PC-3 (cell line): ENCODE measurements around the gene ELANE. TPM values are rescaled to one million over a fixed set of nuclear protein-coding genes. Genes with fewer than 3 reads are reported as not detected.

Experiments
- ATAC-seq: fragments of 200-7000 bp; cut with Tn5 transposase; 2 replicates; pipeline ENCODE4 v1.9.1; 2020; ENCODE audit warnings: mild to moderate bottlenecking, moderate library complexity
- BruUV-seq: library from RNA; stranded (reverse); fragments of 400-500 nt; replicated peaks from 2 replicates; lab custom pipeline; 2021; lab: Mats Ljungman, UMichigan
- CTCF ChIA-PET: fragments of 300-600 bp; sonication (Branson Sonifier 250); formaldehyde crosslinking; loops from one replicate; lab custom pipeline; 2022; ENCODE audit warnings: antibody characterized with exemption; lab: Charles Lee
- POLR2A ChIA-PET: fragments of 300-600 bp; sonication (Branson Sonifier 250); formaldehyde crosslinking; loops from one replicate; lab custom pipeline; 2022; ENCODE audit warnings: antibody characterized with exemption; ENCODE audit not compliant: unreplicated experiment; lab: Charles Lee
- DNase-seq: peaks from one replicate; pipeline ENCODE4 v3.0.0-alpha.2; 2015
- H2AFZ ChIP-seq: fragments of 300-600 bp; sonication (generic); 2 replicates; pipeline ENCODE4 v1.6.0; 2016; ENCODE audit warnings: antibody characterized with exemption, low read length
- H3F3A ChIP-seq: fragments of 300-600 bp; sonication (generic); one replicate; pipeline ENCODE4 v1.6.0; 2017; ENCODE audit warnings: antibody characterized with exemption, low read length, control low read depth, mild to moderate bottlenecking; ENCODE audit not compliant: unreplicated experiment
- H3K27ac ChIP-seq: fragments of 300-600 bp; sonication (generic); 2 replicates; pipeline ENCODE4 v1.5.1; 2016; ENCODE audit warnings: mild to moderate bottlenecking, low read length
- H3K27me3 ChIP-seq: fragments of 300-600 bp; sonication (generic); 2 replicates; pipeline ENCODE4 v1.6.1; 2016; ENCODE audit warnings: low read length, mixed read lengths
- H3K36me3 ChIP-seq: fragments of 300-600 bp; sonication (generic); 2 replicates; pipeline ENCODE4 v1.6.1; 2016; ENCODE audit warnings: low read depth, mixed run types, low read length, mixed read lengths
- H3K4me1 ChIP-seq: fragments of 300-600 bp; sonication (generic); 2 replicates; pipeline ENCODE4 v1.5.1; 2016; ENCODE audit warnings: low read length; ENCODE audit not compliant: insufficient read depth
- H3K4me2 ChIP-seq: fragments of 300-600 bp; sonication (generic); 2 replicates; pipeline ENCODE4 v1.6.0; 2016; ENCODE audit warnings: low read length
- H3K4me3 ChIP-seq: fragments of 300-600 bp; sonication (generic); 2 replicates; pipeline ENCODE4 v1.5.1; 2016; ENCODE audit warnings: mild to moderate bottlenecking, low read length, mixed read lengths
- H3K79me2 ChIP-seq: fragments of 300-600 bp; sonication (generic); 2 replicates; pipeline ENCODE4 v1.6.1; 2017; ENCODE audit warnings: low read length, mixed read lengths
- H3K9ac ChIP-seq: fragments of 300-600 bp; sonication (generic); 2 replicates; pipeline ENCODE4 v1.6.0; 2016; ENCODE audit warnings: mild to moderate bottlenecking, low read length
- H3K9me2 ChIP-seq: fragments of 300-600 bp; sonication (generic); replicated peaks from 2 replicates; pipeline ENCODE4 v1.6.1; 2016; ENCODE audit warnings: mixed run types, low read length, mixed read lengths
- H3K9me3 ChIP-seq: fragments of 300-600 bp; sonication (generic); 2 replicates; pipeline ENCODE4 v1.6.1; 2016; ENCODE audit warnings: low read length, mixed read lengths
- H4K20me1 ChIP-seq: fragments of 300-600 bp; sonication (generic); 2 replicates; pipeline ENCODE4 v1.6.1; 2016; ENCODE audit warnings: low read length, mixed read lengths
- CTCF ChIP-seq: fragments of 300-600 bp; sonication (generic); conservative IDR thresholded peaks from 2 replicates; pipeline ENCODE4 v1.5.1; 2017; ENCODE audit warnings: antibody characterized with exemption, low read depth, mild to moderate bottlenecking, low read length
- EZH2 ChIP-seq: fragments of 300-600 bp; sonication (generic); IDR thresholded peaks from one replicate; pipeline ENCODE4 v1.6.1; 2017; ENCODE audit warnings: antibody characterized with exemption, mild to moderate bottlenecking, low read length; ENCODE audit not compliant: unreplicated experiment
- EZH2phosphoT487 ChIP-seq: fragments of 300-600 bp; sonication (generic); IDR thresholded peaks from 2 replicates; pipeline ENCODE4 v1.6.1; 2018; ENCODE audit warnings: mild to moderate bottlenecking, antibody characterized with exemption, low read length, borderline replicate concordance
- intact Hi-C: fragments of 100-400 bp; cut with micrococcal nuclease; formaldehyde crosslinking; loops from 2 replicates; pipeline ENCODE4 v1.9.0; 2023
- total RNA-seq: library from RNA; depleted of rRNA; stranded (reverse); fragments of >200 nt; gene quantifications from 2 replicates; pipeline ENCODE4 v1.2.3, GENCODE V29; 2014

Gene ELANE
- total RNA-seq, 1 experiment from 2014 or later, result not detected

- no TSS peak for BruUV-seq
- no peak for TF ChIP-seq CTCF
- no peak for TF ChIP-seq EZH2phosphoT487
- no peak for TF ChIP-seq EZH2
- Histone ChIP-seq H2AFZ (no peak overlapping the region), H3K79me2 (peaks cover 32% of the 10 kb centered on the region), H3K4me2 (no peak overlapping the region), H3K27me3 (no peaks in the 10 kb centered on the region), H4K20me1 (no peaks in the 10 kb centered on the region), H3K36me3 (no peaks in the 10 kb centered on the region), H3K9ac (no peak overlapping the region), H3K9me3 (no peaks in the 10 kb centered on the region), H3K4me1 (no peaks in the 10 kb centered on the region), H3K4me3 (no peak overlapping the region), H3K9me2 (no peaks in the 10 kb centered on the region), H3K27ac (no peak overlapping the region), H3F3A (no peaks in the 10 kb centered on the region)
- CTCF ChIA-PET, result interaction anchor here (0.5 kb wide), 1 partner anchor 1079 kb away, joined by 4 read pairs; no protein-coding TSS in a partner anchor
- intact Hi-C loops, result no loop called here
- POLR2A ChIA-PET, result no interaction called here
- ATAC-seq, result no peak
- no peak for DNase-seq
These were observed 50.5 kb downstream of the ELANE start for GRCh38 chr19:902446-903226.

GRCh38 chr19:903266-903797, 51.2 kb downstream of the ELANE start:
- H3K4me2 ChIP-seq, result no peak overlapping the region
- CTCF ChIA-PET, result interaction anchor here (0.5 kb wide), 1 partner anchor 1079 kb away, joined by 4 read pairs; no protein-coding TSS in a partner anchor
- DNase-seq (no peak), ATAC-seq (no peak)
- no peak overlapping the region for H3K4me3 ChIP-seq
- H2AFZ ChIP-seq, result no peak overlapping the region
- H3K9me2 ChIP-seq, result no peaks in the 10 kb centered on the region
- intact Hi-C loops, result no loop called here
- no peaks in the 10 kb centered on the region for H4K20me1 ChIP-seq
- no peaks in the 10 kb centered on the region for H3K4me1 ChIP-seq
- TF ChIP-seq EZH2 (no peak), CTCF (no peak), EZH2phosphoT487 (no peak)
- no peak overlapping the region for H3K9ac ChIP-seq
- H3K9me3 ChIP-seq, result no peaks in the 10 kb centered on the region
- no peak overlapping the region for H3K27ac ChIP-seq
- no TSS peak for BruUV-seq
- H3F3A ChIP-seq, result no peaks in the 10 kb centered on the region
- no peaks in the 10 kb centered on the region for H3K27me3 ChIP-seq
- no peaks in the 10 kb centered on the region for H3K36me3 ChIP-seq
- POLR2A ChIA-PET, result no interaction called here
- peaks cover 39% of the 10 kb centered on the region for H3K79me2 ChIP-seq

GRCh38 chr19:904545-904944, 52.4 kb downstream of the ELANE start:
- TF ChIP-seq EZH2 (no peak), EZH2phosphoT487 (no peak), CTCF (no peak)
- BruUV-seq, result no TSS peak
- Histone ChIP-seq H3K4me2 (no peak overlapping the region), H3F3A (no peaks in the 10 kb centered on the region), H3K27me3 (no peaks in the 10 kb centered on the region), H3K36me3 (no peaks in the 10 kb centered on the region), H3K79me2 (peaks cover 46% of the 10 kb centered on the region), H3K27ac (no peak overlapping the region), H4K20me1 (no peaks in the 10 kb centered on the region), H3K4me3 (no peak overlapping the region), H3K9ac (no peak overlapping the region), H3K4me1 (peaks cover 6% of the 10 kb centered on the region), H2AFZ (no peak overlapping the region), H3K9me3 (no peaks in the 10 kb centered on the region), H3K9me2 (no peaks in the 10 kb centered on the region)
- intact Hi-C loops, result no loop called here
- ATAC-seq (no peak), DNase-seq (no peak)
- ChIA-PET POLR2A (no interaction called here), CTCF (no interaction called here)
